BJ (cell line): Measurements from ENCODE around the gene PDZRN4. TPM values are rescaled to one million over a fixed set of nuclear protein-coding genes. Genes with fewer than 3 reads are reported as not detected.
"Not testable (repeated sequence)": the region's sequence is repeated elsewhere in the genome, so short reads cannot be mapped to it uniquely, and the experiment has no call there.

Experiments used
- CTCF ChIA-PET: fragments of 350-600 bp; formaldehyde crosslinking; extraction: SDS; loops from one replicate; lab custom pipeline; 2021; ENCODE audit warnings: antibody characterized with exemption, inconsistent platforms; lab: Yijun Ruan, JAX
- POLR2A ChIA-PET: fragments of 300-600 bp; sonication (Branson Sonifier 250); formaldehyde crosslinking; extraction: SDS; loops from one replicate; lab custom pipeline; 2021; ENCODE audit warnings: antibody characterized with exemption; lab: Charles Lee
- DNase-seq: peaks from one replicate; pipeline ENCODE4 v3.0.0-alpha.2; 2011; ENCODE audit warnings: low read depth
- H3K27me3 ChIP-seq: 2 replicates; pipeline ENCODE4 v1.6.0; 2011; ENCODE audit warnings: low read length; ENCODE audit not compliant: control insufficient read depth, insufficient read depth
- H3K36me3 ChIP-seq: 2 replicates; pipeline ENCODE4 v1.5.1; 2011; ENCODE audit warnings: low read length; ENCODE audit not compliant: control insufficient read depth, insufficient read depth
- H3K4me3 ChIP-seq: 2 replicates; pipeline ENCODE4 v1.5.1; 2011; ENCODE audit warnings: low read depth, mild to moderate bottlenecking, control low read depth, low read length
- polyA plus RNA-seq: library from polyadenylated mRNA; depleted of rRNA; stranded (reverse); fragments of >200 nt; gene quantifications from 2 replicates; pipeline ENCODE4 v1.2.3, GENCODE V29; 2011
- TF ChIP-seq, protein P1 (sequence below): IDR thresholded peaks from 2 replicates; pipeline ENCODE4 v1.5.1; 2011; ENCODE audit warnings: low read depth, mild to moderate bottlenecking, control low read depth, inconsistent platforms, low read length, moderate library complexity; ENCODE audit not compliant: insufficient read depth

The PDZRN4 gene
- polyA plus RNA-seq, 1 experiment: not detected

DNA sequence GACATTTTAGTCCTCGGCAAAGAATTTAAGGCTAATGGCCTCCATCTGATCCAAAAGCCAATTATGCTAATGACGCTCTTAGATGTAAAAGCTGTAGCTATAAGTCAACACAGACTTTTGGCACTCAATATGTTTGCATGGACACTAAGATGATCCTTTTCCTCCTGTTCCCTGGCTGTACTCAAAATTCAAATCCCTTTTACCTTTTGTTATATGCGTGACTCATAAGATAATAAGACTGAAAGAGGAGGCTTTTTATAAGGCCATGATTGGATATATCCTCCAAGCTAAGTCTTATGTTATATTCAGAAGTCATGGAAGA lies 89.8 kb downstream of the PDZRN4 start:
- CTCF ChIA-PET: interaction anchor here (1.4 to 5.0 kb wide), 5 partner anchors 12 to 752 kb away, joined by 3 to 36 read pairs (median 6); no protein-coding TSS in a partner anchor
- H3K4me3 ChIP-seq: no peak overlapping the region
- TF ChIP-seq, protein P1, sequence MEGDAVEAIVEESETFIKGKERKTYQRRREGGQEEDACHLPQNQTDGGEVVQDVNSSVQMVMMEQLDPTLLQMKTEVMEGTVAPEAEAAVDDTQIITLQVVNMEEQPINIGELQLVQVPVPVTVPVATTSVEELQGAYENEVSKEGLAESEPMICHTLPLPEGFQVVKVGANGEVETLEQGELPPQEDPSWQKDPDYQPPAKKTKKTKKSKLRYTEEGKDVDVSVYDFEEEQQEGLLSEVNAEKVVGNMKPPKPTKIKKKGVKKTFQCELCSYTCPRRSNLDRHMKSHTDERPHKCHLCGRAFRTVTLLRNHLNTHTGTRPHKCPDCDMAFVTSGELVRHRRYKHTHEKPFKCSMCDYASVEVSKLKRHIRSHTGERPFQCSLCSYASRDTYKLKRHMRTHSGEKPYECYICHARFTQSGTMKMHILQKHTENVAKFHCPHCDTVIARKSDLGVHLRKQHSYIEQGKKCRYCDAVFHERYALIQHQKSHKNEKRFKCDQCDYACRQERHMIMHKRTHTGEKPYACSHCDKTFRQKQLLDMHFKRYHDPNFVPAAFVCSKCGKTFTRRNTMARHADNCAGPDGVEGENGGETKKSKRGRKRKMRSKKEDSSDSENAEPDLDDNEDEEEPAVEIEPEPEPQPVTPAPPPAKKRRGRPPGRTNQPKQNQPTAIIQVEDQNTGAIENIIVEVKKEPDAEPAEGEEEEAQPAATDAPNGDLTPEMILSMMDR: no peak
- no peaks in the 10 kb centered on the region for H3K27me3 ChIP-seq
- POLR2A ChIA-PET: no interaction called here
- no peak for DNase-seq
- no peaks in the 10 kb centered on the region for H3K36me3 ChIP-seq

DNA sequence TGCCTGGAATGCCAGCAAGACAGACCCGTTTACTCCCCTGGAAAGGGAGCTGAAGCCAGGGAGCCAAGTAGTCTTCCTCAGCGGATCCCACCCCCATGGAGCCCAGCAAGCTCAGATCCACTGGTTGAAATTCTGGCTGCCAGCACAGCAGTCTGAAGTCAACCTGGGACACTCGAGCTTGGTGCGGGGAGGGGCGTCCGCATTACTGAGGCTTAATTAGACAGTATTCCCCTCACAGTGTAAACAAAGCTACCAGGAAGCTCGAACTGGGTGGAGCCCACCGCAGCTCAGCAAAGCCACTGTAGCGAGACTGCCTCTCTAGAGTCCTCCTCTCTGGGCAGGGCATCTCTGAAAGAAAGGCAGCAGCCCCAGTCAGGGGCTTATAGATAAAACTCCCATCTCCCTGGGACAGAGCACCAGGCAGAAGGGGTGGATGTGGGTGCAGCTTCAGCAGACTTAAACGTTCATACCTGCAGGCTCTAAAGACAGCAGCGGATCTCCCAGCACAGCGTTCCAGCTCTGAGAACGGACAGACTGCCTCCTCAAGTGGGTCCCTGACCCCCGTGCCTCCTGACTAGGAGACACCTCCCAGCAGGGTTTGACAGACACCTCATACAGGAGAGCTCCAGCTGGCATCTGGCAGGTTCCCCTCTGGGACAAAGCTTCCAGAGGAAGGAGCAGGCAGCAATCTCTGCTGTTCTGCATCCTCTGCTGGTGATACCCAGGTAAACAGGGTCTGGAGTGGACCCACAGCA lies 92.4 kb downstream of the PDZRN4 start:
- H3K27me3 ChIP-seq, H3K36me3 ChIP-seq, H3K4me3 ChIP-seq, POLR2A ChIA-PET, CTCF ChIA-PET, DNase-seq: not testable (repeated sequence)

DNA sequence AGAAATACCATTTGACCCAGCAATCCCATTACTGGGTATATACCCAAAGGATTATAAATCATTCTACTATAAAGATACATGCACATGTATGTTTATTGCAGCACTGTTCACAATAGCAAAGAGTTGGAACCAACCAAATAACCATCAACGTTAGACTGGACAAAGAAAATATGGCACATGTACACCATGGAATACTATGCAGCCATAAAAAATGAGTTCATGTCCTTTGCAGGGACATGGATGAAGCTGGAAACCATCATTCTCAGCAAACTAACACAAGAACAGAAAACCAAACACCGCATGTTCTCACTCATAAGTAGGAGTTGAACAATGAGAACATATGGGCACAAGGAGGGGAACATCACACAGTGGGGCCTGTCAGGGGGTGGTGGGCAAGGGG lies 97.3 kb downstream of the PDZRN4 start:
- H3K36me3 ChIP-seq, POLR2A ChIA-PET, CTCF ChIA-PET, H3K4me3 ChIP-seq, DNase-seq, H3K27me3 ChIP-seq: not testable (repeated sequence)

DNA sequence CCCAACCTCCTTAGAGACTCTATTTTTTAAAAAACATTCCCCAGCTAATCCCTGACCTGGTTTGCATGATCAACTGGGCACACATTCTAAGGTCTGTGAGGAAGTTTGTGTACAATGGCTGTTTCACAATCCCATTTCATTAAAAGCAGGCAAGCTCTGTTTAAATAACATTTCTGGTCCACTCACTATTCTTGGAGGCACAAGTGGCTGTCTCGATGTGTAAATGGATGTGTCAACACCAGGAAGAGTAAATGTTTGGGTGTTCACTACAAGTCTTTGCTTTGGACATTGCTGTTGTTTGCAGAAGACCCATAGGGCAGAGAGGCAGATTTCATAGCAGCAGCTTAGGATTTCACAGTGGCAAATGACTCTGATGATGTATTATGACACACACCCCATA lies 98.3 kb downstream of the PDZRN4 start:
- Histone ChIP-seq H3K4me3 (no peak overlapping the region), H3K36me3 (no peaks in the 10 kb centered on the region), H3K27me3 (no peaks in the 10 kb centered on the region)
- TF ChIP-seq, protein P1: no peak
- no peak for DNase-seq
- ChIA-PET POLR2A (no interaction called here), CTCF (no interaction called here)

DNA sequence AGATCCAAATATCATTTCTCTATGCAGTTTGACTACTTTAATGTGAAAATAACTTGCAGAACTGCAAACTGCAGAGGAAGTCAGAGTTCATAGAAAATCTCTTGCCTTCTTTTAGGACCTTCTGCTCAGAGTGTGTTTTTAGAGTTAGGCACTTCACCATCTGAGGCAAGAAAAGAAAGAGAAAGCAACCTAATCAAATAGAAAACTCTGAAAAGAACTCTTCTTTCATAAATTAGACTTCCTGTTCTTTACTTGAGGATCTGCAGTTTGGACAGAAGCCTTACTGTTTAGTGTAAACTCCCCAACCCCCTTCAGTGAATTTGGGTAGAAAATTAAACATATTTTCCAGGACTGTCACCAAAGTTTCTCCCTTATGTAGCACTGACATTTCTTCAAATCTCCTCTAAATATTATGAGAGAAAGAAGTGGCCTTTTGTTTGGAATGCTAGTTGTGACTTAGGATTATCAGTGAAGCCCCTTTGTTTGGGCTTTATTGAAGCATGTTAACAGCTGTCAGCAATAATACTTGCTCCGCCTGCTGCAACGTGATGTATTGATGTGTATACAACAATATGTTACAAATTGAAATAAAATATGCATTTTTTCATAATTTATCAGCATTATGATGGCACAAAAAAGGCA lies 99.5 kb downstream of the PDZRN4 start:
- Histone ChIP-seq H3K27me3 (no peaks in the 10 kb centered on the region), H3K36me3 (no peaks in the 10 kb centered on the region), H3K4me3 (no peak overlapping the region)
- ChIA-PET POLR2A (no interaction called here), CTCF (no interaction called here)
- TF ChIP-seq, protein P1: no peak
- no peak for DNase-seq

DNA sequence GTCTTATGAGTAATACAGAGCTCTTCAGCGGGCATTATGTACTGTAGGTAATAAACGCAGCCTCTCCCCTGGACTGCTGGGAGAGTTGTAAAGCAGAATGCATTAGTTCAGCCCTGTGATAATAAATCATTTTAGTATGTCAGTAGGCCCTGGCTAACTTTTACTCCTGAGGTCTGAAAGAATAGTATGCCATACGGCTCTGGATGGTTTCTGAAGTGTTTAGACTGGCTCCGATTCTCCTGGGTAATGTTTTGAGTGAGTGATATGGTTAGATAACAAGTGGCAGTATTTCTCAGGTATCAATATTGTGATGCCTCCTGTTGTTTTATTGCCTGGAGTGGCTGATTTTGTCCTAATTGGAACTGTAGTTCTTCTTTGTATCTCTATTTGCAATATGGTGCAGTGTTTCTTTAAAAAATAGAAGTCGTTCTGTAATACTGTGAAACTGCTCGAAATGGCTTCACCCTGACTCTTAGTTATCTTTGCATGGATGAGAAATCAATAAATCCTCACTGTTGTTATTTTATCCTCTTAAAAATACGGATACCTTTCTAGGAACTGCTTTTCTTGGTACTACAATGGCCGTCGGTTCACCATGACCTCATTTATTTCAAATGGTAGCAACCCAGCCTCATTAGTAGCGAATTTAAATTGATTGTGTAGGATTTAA lies 100.2 kb downstream of the PDZRN4 start:
- no peaks in the 10 kb centered on the region for H3K36me3 ChIP-seq
- ChIA-PET POLR2A (no interaction called here), CTCF (no interaction called here)
- DNase-seq: no peak
- H3K4me3 ChIP-seq: no peak overlapping the region
- H3K27me3 ChIP-seq: no peaks in the 10 kb centered on the region
- TF ChIP-seq, protein P1: no peak
